ENCODE data around the gene ACTL7B.

- TF ChIP-seq RCOR1 (IDR thresholded peaks at IDR 0.05; ENCODE audit: insufficient replicate concordance, low read length) (no peak), CTCF (conservative IDR thresholded peaks at IDR 0.05; ENCODE audit: low read depth, low read length) (no peak), POLR2A (IDR thresholded peaks at IDR 0.05; ENCODE audit: low read depth, low read length) (no peak), MAFK (IDR thresholded peaks at IDR 0.05; ENCODE audit: low read depth, low read length) (no peak), FOS (IDR thresholded peaks at IDR 0.05; ENCODE audit: low read depth, low read length) (no peak)
These were observed 17.8 kb downstream of the ACTL7B start for GRCh38 chr9:108838017-108838416.

All from IMR-90 (cell line).